ENCODE measurements around the gene GPX6. TPM values are rescaled to one million over a fixed set of nuclear protein-coding genes. Genes with fewer than 3 reads are reported as not detected.

Gene GPX6
- total RNA-seq, 6 experiments from 2014 or later, result not detected

DNA sequence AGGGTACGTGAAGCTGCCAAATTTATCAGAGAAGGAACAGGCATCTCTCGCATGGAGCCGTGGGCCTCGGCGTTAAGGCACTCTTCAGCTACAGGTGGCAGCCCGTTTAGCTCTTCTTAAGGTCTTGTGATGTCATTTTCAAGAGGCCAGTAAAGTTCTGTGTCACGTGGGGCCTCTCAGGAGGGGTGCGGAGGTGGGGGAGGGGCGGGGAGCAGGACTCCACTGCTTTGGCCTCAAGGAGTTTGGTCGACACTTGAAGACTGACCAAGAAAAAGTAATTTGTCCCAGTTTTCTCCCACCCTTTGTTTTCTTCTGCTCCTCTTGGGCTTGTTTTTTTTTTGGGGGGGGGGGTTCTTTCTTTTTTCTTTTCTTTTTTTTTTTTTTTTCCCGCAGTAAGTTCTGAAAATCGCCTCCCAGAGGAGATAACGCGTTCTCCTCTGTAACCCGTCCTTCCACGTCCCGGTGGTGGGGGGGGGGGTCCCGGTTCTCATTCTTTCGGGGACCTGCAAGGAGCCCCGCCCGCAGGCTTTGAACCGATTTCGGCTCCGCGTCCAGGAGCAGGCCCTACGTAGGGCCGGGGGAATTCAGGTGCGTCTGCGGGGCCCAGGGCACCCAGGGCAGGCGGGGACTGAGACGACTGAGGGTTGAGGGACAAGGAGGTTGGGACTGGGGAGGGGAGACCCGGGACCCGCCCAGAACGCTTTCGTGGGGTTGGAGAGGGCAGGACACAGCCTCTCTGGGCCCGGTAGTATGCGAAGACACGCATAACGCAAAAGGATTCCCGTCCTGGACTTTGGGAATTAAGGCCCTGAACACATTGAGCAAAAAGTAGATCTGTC is 26.0 kb downstream of the GPX6 start:
- TF ChIP-seq, protein P1, sequence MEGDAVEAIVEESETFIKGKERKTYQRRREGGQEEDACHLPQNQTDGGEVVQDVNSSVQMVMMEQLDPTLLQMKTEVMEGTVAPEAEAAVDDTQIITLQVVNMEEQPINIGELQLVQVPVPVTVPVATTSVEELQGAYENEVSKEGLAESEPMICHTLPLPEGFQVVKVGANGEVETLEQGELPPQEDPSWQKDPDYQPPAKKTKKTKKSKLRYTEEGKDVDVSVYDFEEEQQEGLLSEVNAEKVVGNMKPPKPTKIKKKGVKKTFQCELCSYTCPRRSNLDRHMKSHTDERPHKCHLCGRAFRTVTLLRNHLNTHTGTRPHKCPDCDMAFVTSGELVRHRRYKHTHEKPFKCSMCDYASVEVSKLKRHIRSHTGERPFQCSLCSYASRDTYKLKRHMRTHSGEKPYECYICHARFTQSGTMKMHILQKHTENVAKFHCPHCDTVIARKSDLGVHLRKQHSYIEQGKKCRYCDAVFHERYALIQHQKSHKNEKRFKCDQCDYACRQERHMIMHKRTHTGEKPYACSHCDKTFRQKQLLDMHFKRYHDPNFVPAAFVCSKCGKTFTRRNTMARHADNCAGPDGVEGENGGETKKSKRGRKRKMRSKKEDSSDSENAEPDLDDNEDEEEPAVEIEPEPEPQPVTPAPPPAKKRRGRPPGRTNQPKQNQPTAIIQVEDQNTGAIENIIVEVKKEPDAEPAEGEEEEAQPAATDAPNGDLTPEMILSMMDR (IDR thresholded peaks at IDR 0.05), result no peak
- no peak for TF ChIP-seq POLR2A (IDR thresholded peaks at IDR 0.05)
- H3K27me3 ChIP-seq, result peaks cover 0 to 4% of the 10 kb centered on the region in 2 donors
- H3K27ac ChIP-seq, result no peak overlapping the region
- H3K9me3 ChIP-seq, result no peaks in the 10 kb centered on the region
- peak overlapping the region in 1 of 3 donors; percentile 21 for H3K4me3 ChIP-seq
- ATAC-seq, result peak in 3 of 4 donors; percentile 20 to 35 (median 26)
- WGBS (ENCODE audit: insufficient coverage, low coverage, low lambda C conversion rate, missing lambda C conversion rate), result 5% methylated on average over 20 of the region's 40 CpGs
- no peaks in the 10 kb centered on the region for H3K36me3 ChIP-seq
- H3K4me1 ChIP-seq, result no peaks in the 10 kb centered on the region
- peak in 1 of 3 donors; percentile 29 for DNase-seq
- intact Hi-C loops (cut with DNase I), result no loop called here

DNA sequence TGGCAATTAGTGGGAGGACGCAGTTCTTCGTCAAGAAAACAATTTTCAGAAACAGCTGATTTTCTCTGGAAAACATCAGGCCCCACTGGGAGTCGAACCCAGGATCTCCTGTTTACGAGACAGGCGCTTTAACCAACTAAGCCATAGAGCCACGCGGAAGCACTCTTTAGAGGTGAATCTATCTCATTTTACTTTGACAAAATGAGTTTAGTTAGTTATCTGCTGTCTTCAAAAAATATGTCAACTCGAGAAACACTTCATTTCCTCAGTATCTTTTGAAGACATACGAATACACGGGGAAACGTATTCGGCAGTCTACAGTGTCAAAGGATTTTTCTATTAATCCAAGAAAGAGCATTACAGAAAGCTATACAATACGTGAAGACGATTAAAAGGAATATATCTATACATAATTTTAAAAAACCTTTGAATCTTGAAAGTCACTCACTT is 26.7 kb downstream of the GPX6 start:
- intact Hi-C loops (cut with DNase I), result no loop called here
- peaks cover 0 to 4% of the 10 kb centered on the region in 2 donors for H3K27me3 ChIP-seq
- H3K9me3 ChIP-seq, result no peaks in the 10 kb centered on the region
- ATAC-seq (no peak), DNase-seq (no peak)
- 18% methylated on average over 14 of the region's 14 CpGs for WGBS (ENCODE audit: insufficient coverage, low coverage, low lambda C conversion rate, missing lambda C conversion rate)
- no peak overlapping the region for H3K27ac ChIP-seq
- no peak overlapping the region for H3K4me3 ChIP-seq
- TF ChIP-seq POLR2A (IDR thresholded peaks at IDR 0.05), result no peak
- TF ChIP-seq, protein P1 (IDR thresholded peaks at IDR 0.05), result no peak
- no peaks in the 10 kb centered on the region for H3K4me1 ChIP-seq
- H3K36me3 ChIP-seq, result no peaks in the 10 kb centered on the region

DNA sequence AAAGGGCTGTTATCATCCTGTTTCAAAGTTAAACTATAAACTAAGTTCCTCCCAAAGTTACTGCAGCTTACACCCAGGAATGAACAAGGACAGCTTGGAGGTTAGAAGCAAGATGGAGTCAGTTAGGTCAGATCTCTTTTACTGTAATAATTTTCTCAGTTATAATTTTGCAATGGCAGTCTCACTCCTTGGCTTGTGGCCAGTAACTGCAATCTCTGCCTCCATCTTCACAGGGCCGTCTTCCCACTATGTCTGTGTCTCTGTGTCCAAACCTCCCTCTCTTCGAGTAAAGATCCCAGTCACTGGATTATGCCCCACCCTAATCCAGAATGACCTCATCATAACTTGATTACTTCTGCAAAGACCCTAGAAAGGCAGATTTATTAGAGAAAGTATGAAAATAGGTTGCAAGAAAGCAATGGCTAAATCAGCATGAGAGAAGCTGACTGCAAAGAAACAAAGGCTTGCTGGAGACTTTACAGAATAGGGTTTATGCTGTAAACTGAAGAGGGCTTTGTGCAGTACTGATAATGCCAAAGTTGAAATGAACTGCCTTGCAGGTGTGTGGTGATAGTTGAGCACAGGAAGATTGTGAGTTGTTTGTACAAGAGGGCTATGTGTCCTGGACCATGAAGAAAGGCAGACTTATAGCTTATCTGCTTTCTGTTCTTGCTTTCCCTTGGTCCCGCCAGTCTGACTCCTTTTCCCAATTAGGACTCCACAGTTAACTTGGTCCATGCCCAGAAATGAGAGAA is 28.4 kb downstream of the GPX6 start:
- no peaks in the 10 kb centered on the region for H3K36me3 ChIP-seq
- ATAC-seq (no peak), DNase-seq (no peak)
- 45% methylated on average over 3 of the region's 3 CpGs for WGBS (ENCODE audit: insufficient coverage, low coverage, low lambda C conversion rate, missing lambda C conversion rate)
- no peaks in the 10 kb centered on the region for H3K9me3 ChIP-seq
- no peaks in the 10 kb centered on the region for H3K4me1 ChIP-seq
- TF ChIP-seq POLR2A (IDR thresholded peaks at IDR 0.05), result no peak
- H3K27ac ChIP-seq, result no peak overlapping the region
- intact Hi-C loops (cut with DNase I), result no loop called here
- H3K27me3 ChIP-seq, result peaks cover 0 to 4% of the 10 kb centered on the region in 2 donors
- no peak overlapping the region for H3K4me3 ChIP-seq

DNA sequence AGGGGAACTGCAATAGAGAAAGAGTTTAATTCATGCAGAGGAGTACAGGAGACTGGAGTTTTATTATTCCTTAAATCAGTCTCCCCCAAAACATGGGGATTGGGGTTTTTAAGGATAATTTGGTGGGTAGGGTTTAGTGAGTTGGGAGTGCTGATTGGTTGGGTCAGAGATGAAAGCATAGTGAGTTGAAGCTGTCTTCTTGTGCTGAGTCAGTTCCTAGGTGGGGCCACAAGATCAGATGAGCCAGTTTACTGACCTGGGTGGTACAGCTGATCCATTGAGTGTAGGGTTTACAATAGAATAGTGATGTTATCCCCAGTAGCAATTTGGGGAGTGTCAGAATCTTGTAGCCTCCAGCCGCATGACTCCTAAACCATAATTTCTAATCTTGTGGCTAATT is 29.1 kb downstream of the GPX6 start:
- ATAC-seq, result no peak
- H3K36me3 ChIP-seq, result no peaks in the 10 kb centered on the region
- H3K27me3 ChIP-seq, result peaks cover 0 to 4% of the 10 kb centered on the region in 2 donors
- 60% methylated on average over 1 of the region's 1 CpG for WGBS (ENCODE audit: insufficient coverage, low coverage, low lambda C conversion rate, missing lambda C conversion rate)
- no peak for TF ChIP-seq POLR2A (IDR thresholded peaks at IDR 0.05)
- TF ChIP-seq, protein P1 (IDR thresholded peaks at IDR 0.05), result no peak
- no peak overlapping the region for H3K27ac ChIP-seq
- H3K4me1 ChIP-seq, result no peaks in the 10 kb centered on the region
- intact Hi-C loops (cut with DNase I), result no loop called here
- no peaks in the 10 kb centered on the region for H3K9me3 ChIP-seq
- H3K4me3 ChIP-seq, result no peak overlapping the region
- no peak for DNase-seq

DNA sequence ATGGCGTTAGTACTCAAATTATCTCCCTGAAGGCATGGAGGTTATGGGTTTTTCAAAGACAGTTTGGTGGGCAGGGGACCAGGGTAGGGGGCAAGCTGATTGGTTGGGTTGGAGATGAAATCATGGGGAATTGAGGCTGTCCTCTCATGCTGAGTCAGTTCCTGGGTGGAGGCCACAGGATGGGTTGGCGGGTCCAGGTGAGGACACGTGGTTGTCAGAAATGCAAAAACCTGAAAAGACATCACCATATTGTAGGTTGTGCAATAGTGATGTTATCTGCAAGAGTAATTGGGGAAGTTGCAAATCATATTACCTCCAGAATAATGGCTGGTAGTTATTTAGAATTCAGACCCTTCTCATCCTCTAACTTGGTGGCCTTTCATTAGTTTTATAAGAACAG is 30.1 kb downstream of the GPX6 start:
- DNase-seq, result no peak
- 66% methylated on average over 3 of the region's 3 CpGs for WGBS (ENCODE audit: insufficient coverage, low coverage, low lambda C conversion rate, missing lambda C conversion rate)
- TF ChIP-seq, protein P1 (IDR thresholded peaks at IDR 0.05), result no peak
- no peak for TF ChIP-seq POLR2A (IDR thresholded peaks at IDR 0.05)
- intact Hi-C loops (cut with DNase I), result no loop called here
- peaks cover 0 to 4% of the 10 kb centered on the region in 2 donors for H3K27me3 ChIP-seq
- no peak overlapping the region for H3K4me3 ChIP-seq
- no peak overlapping the region for H3K27ac ChIP-seq
- no peaks in the 10 kb centered on the region for H3K4me1 ChIP-seq
- ATAC-seq, result no peak
- no peaks in the 10 kb centered on the region for H3K36me3 ChIP-seq
- no peaks in the 10 kb centered on the region for H3K9me3 ChIP-seq

All from right lobe of liver (tissue), 6 donors.